ENCODE results near the gene PCDHB11.
"Not testable (repeated sequence)": the region's sequence is repeated elsewhere in the genome, so short reads cannot be mapped to it uniquely, and the experiment has no call there.

PCDHB11 gene

GRCh38 chr5:141199359-141200235 lies at the start of gene PCDHB11:
Gene PCDHB11, plus strand, starts transcription at chr5:141199627. Its CDS starts 148 bp downstream, at chr5:141199775.
- in situ Hi-C loops (cut with HindIII; ENCODE audit: low sequenced_read_pairs) = no loop called here
- DNase-seq (ENCODE audit: low read depth) = no peak
- no peak for TF ChIP-seq CTCF (IDR thresholded peaks at IDR 0.05; ENCODE audit: low read depth, low read length, missing control alignments)

GRCh38 chr5:141149812-141150211 lies 49.6 kb upstream of the PCDHB11 start, which contains the start of gene PCDHB6:
Gene PCDHB6, plus strand, starts transcription at chr5:141150057. Its CDS starts 201 bp downstream, at chr5:141150258.
- no peak within 1 kb of the TSS for H3K4me3 ChIP-seq (ENCODE audit: low read depth, low read length)
- no peak for TF ChIP-seq CTCF (IDR thresholded peaks at IDR 0.05; ENCODE audit: low read depth, low read length, missing control alignments)
- no peak for DNase-seq (ENCODE audit: low read depth)

More at GRCh38 chr5:141199359-141200235, at the start of gene PCDHB11:
- H3K4me3 ChIP-seq (ENCODE audit: low read depth, low read length) = no peak within 1 kb of the TSS

GRCh38 chr5:141150224-141150992 lies 49.0 kb upstream of the PCDHB11 start:
- in situ Hi-C loops (cut with HindIII; ENCODE audit: low sequenced_read_pairs) = no loop called here
- TF ChIP-seq CTCF (IDR thresholded peaks at IDR 0.05; ENCODE audit: low read depth, low read length, missing control alignments) = no peak
- DNase-seq (ENCODE audit: low read depth) = no peak
- no peak overlapping the region for H3K4me3 ChIP-seq (ENCODE audit: low read depth, low read length)

More at GRCh38 chr5:141149812-141150211, 49.6 kb upstream of the PCDHB11 start, which contains the start of gene PCDHB6:
- in situ Hi-C loops (cut with HindIII; ENCODE audit: low sequenced_read_pairs) = no loop called here

GRCh38 chr5:141150993-141151325 lies 48.5 kb upstream of the PCDHB11 start:
- no peak overlapping the region for H3K4me3 ChIP-seq (ENCODE audit: low read depth, low read length)
- TF ChIP-seq CTCF (IDR thresholded peaks at IDR 0.05; ENCODE audit: low read depth, low read length, missing control alignments) = no peak
- in situ Hi-C loops (cut with HindIII; ENCODE audit: low sequenced_read_pairs) = no loop called here
- DNase-seq (ENCODE audit: low read depth) = no peak

GRCh38 chr5:141151632-141152031 lies 47.8 kb upstream of the PCDHB11 start:
- in situ Hi-C loops (cut with HindIII; ENCODE audit: low sequenced_read_pairs); DNase-seq (ENCODE audit: low read depth); H3K4me3 ChIP-seq (ENCODE audit: low read depth, low read length): not testable (repeated sequence)

GRCh38 chr5:141152096-141152495 lies 47.3 kb upstream of the PCDHB11 start:
- in situ Hi-C loops (cut with HindIII; ENCODE audit: low sequenced_read_pairs); H3K4me3 ChIP-seq (ENCODE audit: low read depth, low read length); DNase-seq (ENCODE audit: low read depth): not testable (repeated sequence)

GRCh38 chr5:141155540-141156374 lies 43.7 kb upstream of the PCDHB11 start:
- no peak for DNase-seq (ENCODE audit: low read depth)
- no peak for TF ChIP-seq CTCF (IDR thresholded peaks at IDR 0.05; ENCODE audit: low read depth, low read length, missing control alignments)
- H3K4me3 ChIP-seq (ENCODE audit: low read depth, low read length) = no peak overlapping the region
- in situ Hi-C loops (cut with HindIII; ENCODE audit: low sequenced_read_pairs) = no loop called here

- in situ Hi-C loops (cut with HindIII; ENCODE audit: low sequenced_read_pairs); DNase-seq (ENCODE audit: low read depth); H3K4me3 ChIP-seq (ENCODE audit: low read depth, low read length): not testable (repeated sequence)
Measured at GRCh38 chr5:141157356-141157755, 42.1 kb upstream of the PCDHB11 start.

- in situ Hi-C loops (cut with HindIII; ENCODE audit: low sequenced_read_pairs); H3K4me3 ChIP-seq (ENCODE audit: low read depth, low read length): not testable (repeated sequence)
Measured at GRCh38 chr5:141157901-141158300, 41.5 kb upstream of the PCDHB11 start.

More at GRCh38 chr5:141157901-141158300, 41.5 kb upstream of the PCDHB11 start:
- DNase-seq (ENCODE audit: low read depth) = not testable (repeated sequence)

Data from astrocyte of the cerebellum (primary cell).